ENCODE data around the gene KLRC4.

DNA sequence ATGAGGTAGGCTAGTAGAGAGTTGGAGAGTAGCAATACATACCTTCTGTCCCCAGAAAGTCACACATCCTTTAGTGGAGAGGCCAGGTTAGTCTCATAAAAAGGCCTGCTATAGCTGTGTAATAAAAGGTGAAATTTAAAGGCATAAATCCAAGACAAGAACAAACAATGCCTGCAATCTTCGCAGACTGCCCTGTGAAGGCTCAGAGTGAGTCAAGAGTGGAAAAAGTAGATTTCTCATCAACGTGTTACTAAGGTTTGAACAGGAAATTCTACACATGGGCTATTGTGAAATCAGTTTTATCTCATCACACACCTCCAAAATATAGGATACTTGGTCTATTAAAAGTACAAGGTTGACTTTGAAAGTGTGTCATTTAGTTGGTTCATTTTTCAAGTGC, 43.6 kb upstream of the KLRC4 start, which contains the start of gene KLRC1:
- TF ChIP-seq, protein P1, sequence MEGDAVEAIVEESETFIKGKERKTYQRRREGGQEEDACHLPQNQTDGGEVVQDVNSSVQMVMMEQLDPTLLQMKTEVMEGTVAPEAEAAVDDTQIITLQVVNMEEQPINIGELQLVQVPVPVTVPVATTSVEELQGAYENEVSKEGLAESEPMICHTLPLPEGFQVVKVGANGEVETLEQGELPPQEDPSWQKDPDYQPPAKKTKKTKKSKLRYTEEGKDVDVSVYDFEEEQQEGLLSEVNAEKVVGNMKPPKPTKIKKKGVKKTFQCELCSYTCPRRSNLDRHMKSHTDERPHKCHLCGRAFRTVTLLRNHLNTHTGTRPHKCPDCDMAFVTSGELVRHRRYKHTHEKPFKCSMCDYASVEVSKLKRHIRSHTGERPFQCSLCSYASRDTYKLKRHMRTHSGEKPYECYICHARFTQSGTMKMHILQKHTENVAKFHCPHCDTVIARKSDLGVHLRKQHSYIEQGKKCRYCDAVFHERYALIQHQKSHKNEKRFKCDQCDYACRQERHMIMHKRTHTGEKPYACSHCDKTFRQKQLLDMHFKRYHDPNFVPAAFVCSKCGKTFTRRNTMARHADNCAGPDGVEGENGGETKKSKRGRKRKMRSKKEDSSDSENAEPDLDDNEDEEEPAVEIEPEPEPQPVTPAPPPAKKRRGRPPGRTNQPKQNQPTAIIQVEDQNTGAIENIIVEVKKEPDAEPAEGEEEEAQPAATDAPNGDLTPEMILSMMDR (IDR thresholded peaks at IDR 0.05; ENCODE audit: borderline replicate concordance, extremely low read depth, low read length, poor library complexity, severe bottlenecking): no peak
- no peak for TF ChIP-seq EZH2 (IDR thresholded peaks at IDR 0.05; ENCODE audit: borderline replicate concordance, low read depth, low read length, severe bottlenecking)

Measured in DND-41 (cell line).